WTC11 (cell line): Measurements from ENCODE around the gene C16orf74. TPM values are rescaled to one million over a fixed set of nuclear protein-coding genes. Genes with fewer than 3 reads are reported as not detected.
A peak's percentile ranks its signal among the peaks of the same experiment; 100 is the strongest.

ENCODE experiments used
- ATAC-seq: fragments of 200-7000 bp; cut with Tn5 transposase; 2 replicates; pipeline ENCODE4 v1.10.0; 2021; ENCODE audit warnings: mild to moderate bottlenecking, moderate library complexity
- CTCF ChIA-PET: fragments of 300-600 bp; sonication (Branson Sonifier 250); formaldehyde crosslinking; loops from one replicate; lab custom pipeline; 2021; ENCODE audit warnings: antibody characterized with exemption; lab: Charles Lee
- POLR2A ChIA-PET: fragments of 350-600 bp; sonication (Branson Sonifier 250); formaldehyde crosslinking; loops from one replicate; lab custom pipeline; 2021; ENCODE audit warnings: antibody characterized with exemption; lab: Charles Lee
- DNase-seq: peaks from one replicate; pipeline ENCODE4 v3.0.0; 2021; ENCODE audit warnings: low spot score
- H3K27ac Mint-ChIP-seq: 2 replicates; pipeline ENCODE4 v1.8.0; 2021; ENCODE audit warnings: mixed read lengths
- H3K27me3 Mint-ChIP-seq: 2 replicates; pipeline ENCODE4 v1.8.0; 2021; ENCODE audit warnings: low read depth, mild to moderate bottlenecking, moderate library complexity, mixed read lengths
- H3K36me3 Mint-ChIP-seq: 2 replicates; pipeline ENCODE4 v1.8.0; 2021; ENCODE audit warnings: mixed read lengths
- H3K4me1 Mint-ChIP-seq: 2 replicates; pipeline ENCODE4 v1.8.0; 2022; ENCODE audit warnings: mixed read lengths
- H3K4me3 Mint-ChIP-seq: 2 replicates; pipeline ENCODE4 v1.8.0; 2021; ENCODE audit warnings: mild to moderate bottlenecking, moderate library complexity, mixed read lengths
- H3K9me3 Mint-ChIP-seq: 2 replicates; pipeline ENCODE4 v1.8.0; 2021; ENCODE audit warnings: mixed read lengths
- ATF1 ChIP-seq: sonication (generic); formaldehyde crosslinking; IDR thresholded peaks from 2 replicates; pipeline ENCODE4 v1.8.1; 2023; ENCODE audit warnings: mild to moderate bottlenecking, moderate library complexity, missing genetic modification reagents
- MYBL2 ChIP-seq: sonication (generic); formaldehyde crosslinking; IDR thresholded peaks from 2 replicates; pipeline ENCODE4 v1.8.1; 2023; ENCODE audit warnings: mild to moderate bottlenecking, moderate library complexity, missing genetic modification reagents
- NFE2L1 ChIP-seq: sonication (generic); formaldehyde crosslinking; IDR thresholded peaks from 2 replicates; pipeline ENCODE4 v1.8.1; 2023; ENCODE audit warnings: missing genetic modification reagents
- SMAD4 ChIP-seq: sonication (generic); formaldehyde crosslinking; IDR thresholded peaks from 2 replicates; pipeline ENCODE4 v1.8.0; 2022; ENCODE audit warnings: mild to moderate bottlenecking, missing genetic modification reagents
- SOX15 ChIP-seq: fragments of 250-450 bp; sonication (Bioruptor Pico); IDR thresholded peaks from 2 replicates; pipeline ENCODE4 v1.9.0; 2021; ENCODE audit warnings: mild to moderate bottlenecking
- ZBTB21 ChIP-seq: sonication (generic); formaldehyde crosslinking; IDR thresholded peaks from 2 replicates; pipeline ENCODE4 v1.8.1; 2023; ENCODE audit warnings: mild to moderate bottlenecking, missing genetic modification reagents, borderline replicate concordance
- ZNF121 ChIP-seq: sonication (generic); formaldehyde crosslinking; IDR thresholded peaks from 2 replicates; pipeline ENCODE4 v1.8.0; 2023; ENCODE audit warnings: missing genetic modification reagents
- ZNF138 ChIP-seq: sonication (generic); formaldehyde crosslinking; conservative IDR thresholded peaks from 2 replicates; pipeline ENCODE4 v1.8.1; 2022; ENCODE audit warnings: mild to moderate bottlenecking, moderate library complexity, missing genetic modification reagents
- ZNF219 ChIP-seq: sonication (generic); formaldehyde crosslinking; IDR thresholded peaks from 2 replicates; pipeline ENCODE4 v1.8.0; 2023; ENCODE audit warnings: missing genetic modification reagents, mild to moderate bottlenecking, borderline replicate concordance
- ZNF416 ChIP-seq: fragments of 250-450 bp; sonication (Bioruptor Pico); IDR thresholded peaks from 2 replicates; pipeline ENCODE4 v1.9.0; 2021; ENCODE audit warnings: mild to moderate bottlenecking, inconsistent platforms
- ZNF671 ChIP-seq: fragments of 250-450 bp; sonication (Bioruptor Pico); IDR thresholded peaks from 2 replicates; pipeline ENCODE4 v1.8.0; 2021; ENCODE audit warnings: mild to moderate bottlenecking
- total RNA-seq: library from RNA; stranded (reverse); gene quantifications from 3 replicates; pipeline ENCODE4 v1.2.3, GENCODE V29; 2021
- TF ChIP-seq, protein P1 (sequence below): sonication (generic); formaldehyde crosslinking; IDR thresholded peaks from 2 replicates; pipeline ENCODE4 v1.8.1; 2023; ENCODE audit warnings: mild to moderate bottlenecking, moderate library complexity, missing genetic modification reagents
- TF ChIP-seq, protein P2 (sequence below): fragments of 250-450 bp; sonication (Bioruptor Pico); IDR thresholded peaks from 2 replicates; pipeline ENCODE4 v1.9.0; 2021; ENCODE audit warnings: mild to moderate bottlenecking
- TF ChIP-seq, protein P3 (sequence below): fragments of 250-450 bp; sonication (Bioruptor Pico); IDR thresholded peaks from 2 replicates; pipeline ENCODE4 v1.8.0; 2021; ENCODE audit warnings: mild to moderate bottlenecking
- TF ChIP-seq, protein P4 (sequence below): sonication (generic); formaldehyde crosslinking; IDR thresholded peaks from 2 replicates; pipeline ENCODE4 v1.8.1; 2022; ENCODE audit warnings: missing genetic modification reagents, borderline replicate concordance
- TF ChIP-seq, protein P5 (sequence below): sonication (generic); formaldehyde crosslinking; IDR thresholded peaks from 2 replicates; pipeline ENCODE4 v1.8.1; 2023; ENCODE audit warnings: mild to moderate bottlenecking, missing genetic modification reagents
- TF ChIP-seq, protein P6 (sequence below): sonication (generic); formaldehyde crosslinking; IDR thresholded peaks from 2 replicates; pipeline ENCODE4 v1.8.1; 2023; ENCODE audit warnings: mild to moderate bottlenecking, missing genetic modification reagents
- TF ChIP-seq, protein P7 (sequence below): sonication (generic); formaldehyde crosslinking; conservative IDR thresholded peaks from 2 replicates; pipeline ENCODE4 v1.8.1; 2023; ENCODE audit warnings: mild to moderate bottlenecking, low read depth, missing genetic modification reagents, moderate library complexity
- TF ChIP-seq, protein P8 (sequence below): fragments of 250-450 bp; sonication (Bioruptor Pico); IDR thresholded peaks from 2 replicates; pipeline ENCODE4 v1.9.0; 2021; ENCODE audit warnings: mild to moderate bottlenecking
- TF ChIP-seq, protein P9 (sequence below): sonication (generic); formaldehyde crosslinking; IDR thresholded peaks from 2 replicates; pipeline ENCODE4 v1.8.1; 2022; ENCODE audit warnings: mild to moderate bottlenecking, moderate library complexity, missing genetic modification reagents

C16orf74 gene
- total RNA-seq, 1 experiment from 2014 or later = 8.3 TPM

DNA sequence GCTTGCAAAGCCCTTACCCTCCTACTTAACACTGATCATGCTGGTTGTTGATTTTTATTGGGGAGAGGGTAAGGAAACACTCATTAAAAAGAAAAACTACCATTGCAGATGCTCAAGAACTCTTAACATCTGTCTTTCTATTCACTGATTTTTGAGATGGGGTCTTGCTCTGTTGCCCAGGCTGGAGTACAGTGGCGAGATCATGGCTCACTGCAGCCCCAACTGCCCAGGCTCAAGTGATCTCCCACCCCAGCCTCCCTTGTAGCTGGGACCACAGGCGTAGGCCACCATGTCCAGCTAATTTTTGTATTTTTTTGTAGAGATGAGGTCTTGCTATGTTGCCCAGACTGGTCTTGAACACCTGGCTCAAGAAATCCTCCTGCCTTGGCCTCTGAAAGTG lies 33.9 kb upstream of the C16orf74 start:
- CTCF ChIA-PET = interaction anchor here (0.6 kb wide), 1 partner anchor 34 kb away, joined by 4 read pairs; no protein-coding TSS in a partner anchor
- ATAC-seq (no peak), DNase-seq (no peak)
- Mint-ChIP-seq H3K9me3 (no peaks in the 10 kb centered on the region), H3K27ac (no peak overlapping the region), H3K4me1 (no peaks in the 10 kb centered on the region), H3K27me3 (no peaks in the 10 kb centered on the region), H3K4me3 (no peak overlapping the region), H3K36me3 (peaks cover 49% of the 10 kb centered on the region)
- POLR2A ChIA-PET = no interaction called here
- TF ChIP-seq ATF1 (CRISPR knock-in tag) = no peak
- TF ChIP-seq, protein P1, sequence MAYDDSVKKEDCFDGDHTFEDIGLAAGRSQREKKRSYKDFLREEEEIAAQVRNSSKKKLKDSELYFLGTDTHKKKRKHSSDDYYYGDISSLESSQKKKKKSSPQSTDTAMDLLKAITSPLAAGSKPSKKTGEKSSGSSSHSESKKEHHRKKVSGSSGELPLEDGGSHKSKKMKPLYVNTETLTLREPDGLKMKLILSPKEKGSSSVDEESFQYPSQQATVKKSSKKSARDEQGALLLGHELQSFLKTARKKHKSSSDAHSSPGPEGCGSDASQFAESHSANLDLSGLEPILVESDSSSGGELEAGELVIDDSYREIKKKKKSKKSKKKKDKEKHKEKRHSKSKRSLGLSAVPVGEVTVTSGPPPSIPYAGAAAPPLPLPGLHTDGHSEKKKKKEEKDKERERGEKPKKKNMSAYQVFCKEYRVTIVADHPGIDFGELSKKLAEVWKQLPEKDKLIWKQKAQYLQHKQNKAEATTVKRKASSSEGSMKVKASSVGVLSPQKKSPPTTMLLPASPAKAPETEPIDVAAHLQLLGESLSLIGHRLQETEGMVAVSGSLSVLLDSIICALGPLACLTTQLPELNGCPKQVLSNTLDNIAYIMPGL = no peak
- no peak for TF ChIP-seq ZNF138 (CRISPR knock-in tag)
- TF ChIP-seq, protein P2, sequence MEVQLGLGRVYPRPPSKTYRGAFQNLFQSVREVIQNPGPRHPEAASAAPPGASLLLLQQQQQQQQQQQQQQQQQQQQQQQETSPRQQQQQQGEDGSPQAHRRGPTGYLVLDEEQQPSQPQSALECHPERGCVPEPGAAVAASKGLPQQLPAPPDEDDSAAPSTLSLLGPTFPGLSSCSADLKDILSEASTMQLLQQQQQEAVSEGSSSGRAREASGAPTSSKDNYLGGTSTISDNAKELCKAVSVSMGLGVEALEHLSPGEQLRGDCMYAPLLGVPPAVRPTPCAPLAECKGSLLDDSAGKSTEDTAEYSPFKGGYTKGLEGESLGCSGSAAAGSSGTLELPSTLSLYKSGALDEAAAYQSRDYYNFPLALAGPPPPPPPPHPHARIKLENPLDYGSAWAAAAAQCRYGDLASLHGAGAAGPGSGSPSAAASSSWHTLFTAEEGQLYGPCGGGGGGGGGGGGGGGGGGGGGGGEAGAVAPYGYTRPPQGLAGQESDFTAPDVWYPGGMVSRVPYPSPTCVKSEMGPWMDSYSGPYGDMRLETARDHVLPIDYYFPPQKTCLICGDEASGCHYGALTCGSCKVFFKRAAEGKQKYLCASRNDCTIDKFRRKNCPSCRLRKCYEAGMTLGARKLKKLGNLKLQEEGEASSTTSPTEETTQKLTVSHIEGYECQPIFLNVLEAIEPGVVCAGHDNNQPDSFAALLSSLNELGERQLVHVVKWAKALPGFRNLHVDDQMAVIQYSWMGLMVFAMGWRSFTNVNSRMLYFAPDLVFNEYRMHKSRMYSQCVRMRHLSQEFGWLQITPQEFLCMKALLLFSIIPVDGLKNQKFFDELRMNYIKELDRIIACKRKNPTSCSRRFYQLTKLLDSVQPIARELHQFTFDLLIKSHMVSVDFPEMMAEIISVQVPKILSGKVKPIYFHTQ (CRISPR knock-in tag) = no peak
- TF ChIP-seq NFE2L1 (CRISPR knock-in tag) = no peak
- peak; percentile 85 for TF ChIP-seq ZNF121 (CRISPR knock-in tag)

DNA sequence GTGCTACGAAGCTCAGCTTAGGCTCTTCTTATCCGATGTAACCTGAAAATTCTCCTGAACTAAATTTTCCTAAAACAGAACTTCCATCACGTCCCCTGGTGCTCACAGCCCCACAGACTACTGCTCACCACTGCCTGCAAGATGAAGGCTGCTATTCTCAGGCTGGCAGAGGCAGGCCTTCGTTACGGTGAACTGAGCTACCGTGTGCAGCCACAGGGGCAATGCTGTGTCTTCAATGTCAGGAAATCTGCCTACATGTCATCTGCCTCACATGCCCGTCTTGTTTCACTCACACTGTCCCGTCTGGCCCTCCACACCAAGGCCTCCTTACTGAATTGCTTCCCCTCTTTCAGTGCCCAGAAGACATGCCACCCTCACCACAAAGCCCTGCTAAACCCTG lies 32.5 kb upstream of the C16orf74 start:
- peaks cover 53% of the 10 kb centered on the region for H3K36me3 Mint-ChIP-seq
- H3K4me3 Mint-ChIP-seq = no peak overlapping the region
- no peaks in the 10 kb centered on the region for H3K27me3 Mint-ChIP-seq
- no peaks in the 10 kb centered on the region for H3K4me1 Mint-ChIP-seq
- peak overlapping the region; percentile 82 for H3K27ac Mint-ChIP-seq
- no peaks in the 10 kb centered on the region for H3K9me3 Mint-ChIP-seq
- ATAC-seq (no peak; the same call in 1 of the 2 replicates), DNase-seq (no peak)
- CTCF ChIA-PET = interaction anchor here (0.7 kb wide), 1 partner anchor 12 kb away, joined by 3 read pairs; no protein-coding TSS in a partner anchor
- POLR2A ChIA-PET = no interaction called here
- TF ChIP-seq ZNF416 (CRISPR knock-in tag) = no peak
- no peak for TF ChIP-seq NFE2L1 (CRISPR knock-in tag)
- TF ChIP-seq, protein P3, sequence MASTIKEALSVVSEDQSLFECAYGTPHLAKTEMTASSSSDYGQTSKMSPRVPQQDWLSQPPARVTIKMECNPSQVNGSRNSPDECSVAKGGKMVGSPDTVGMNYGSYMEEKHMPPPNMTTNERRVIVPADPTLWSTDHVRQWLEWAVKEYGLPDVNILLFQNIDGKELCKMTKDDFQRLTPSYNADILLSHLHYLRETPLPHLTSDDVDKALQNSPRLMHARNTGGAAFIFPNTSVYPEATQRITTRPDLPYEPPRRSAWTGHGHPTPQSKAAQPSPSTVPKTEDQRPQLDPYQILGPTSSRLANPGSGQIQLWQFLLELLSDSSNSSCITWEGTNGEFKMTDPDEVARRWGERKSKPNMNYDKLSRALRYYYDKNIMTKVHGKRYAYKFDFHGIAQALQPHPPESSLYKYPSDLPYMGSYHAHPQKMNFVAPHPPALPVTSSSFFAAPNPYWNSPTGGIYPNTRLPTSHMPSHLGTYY (CRISPR knock-in tag) = no peak
- TF ChIP-seq ZNF671 (CRISPR knock-in tag) = no peak
- TF ChIP-seq, protein P4, sequence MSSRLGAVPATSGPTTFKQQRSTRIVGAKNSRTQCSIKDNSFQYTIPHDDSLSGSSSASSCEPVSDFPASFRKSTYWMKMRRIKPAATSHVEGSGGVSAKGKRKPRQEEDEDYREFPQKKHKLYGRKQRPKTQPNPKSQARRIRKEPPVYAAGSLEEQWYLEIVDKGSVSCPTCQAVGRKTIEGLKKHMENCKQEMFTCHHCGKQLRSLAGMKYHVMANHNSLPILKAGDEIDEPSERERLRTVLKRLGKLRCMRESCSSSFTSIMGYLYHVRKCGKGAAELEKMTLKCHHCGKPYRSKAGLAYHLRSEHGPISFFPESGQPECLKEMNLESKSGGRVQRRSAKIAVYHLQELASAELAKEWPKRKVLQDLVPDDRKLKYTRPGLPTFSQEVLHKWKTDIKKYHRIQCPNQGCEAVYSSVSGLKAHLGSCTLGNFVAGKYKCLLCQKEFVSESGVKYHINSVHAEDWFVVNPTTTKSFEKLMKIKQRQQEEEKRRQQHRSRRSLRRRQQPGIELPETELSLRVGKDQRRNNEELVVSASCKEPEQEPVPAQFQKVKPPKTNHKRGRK = no peak
- TF ChIP-seq, protein P5, sequence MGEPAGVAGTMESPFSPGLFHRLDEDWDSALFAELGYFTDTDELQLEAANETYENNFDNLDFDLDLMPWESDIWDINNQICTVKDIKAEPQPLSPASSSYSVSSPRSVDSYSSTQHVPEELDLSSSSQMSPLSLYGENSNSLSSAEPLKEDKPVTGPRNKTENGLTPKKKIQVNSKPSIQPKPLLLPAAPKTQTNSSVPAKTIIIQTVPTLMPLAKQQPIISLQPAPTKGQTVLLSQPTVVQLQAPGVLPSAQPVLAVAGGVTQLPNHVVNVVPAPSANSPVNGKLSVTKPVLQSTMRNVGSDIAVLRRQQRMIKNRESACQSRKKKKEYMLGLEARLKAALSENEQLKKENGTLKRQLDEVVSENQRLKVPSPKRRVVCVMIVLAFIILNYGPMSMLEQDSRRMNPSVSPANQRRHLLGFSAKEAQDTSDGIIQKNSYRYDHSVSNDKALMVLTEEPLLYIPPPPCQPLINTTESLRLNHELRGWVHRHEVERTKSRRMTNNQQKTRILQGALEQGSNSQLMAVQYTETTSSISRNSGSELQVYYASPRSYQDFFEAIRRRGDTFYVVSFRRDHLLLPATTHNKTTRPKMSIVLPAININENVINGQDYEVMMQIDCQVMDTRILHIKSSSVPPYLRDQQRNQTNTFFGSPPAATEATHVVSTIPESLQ (CRISPR knock-in tag) = no peak
- no peak for TF ChIP-seq SOX15 (CRISPR knock-in tag)
- TF ChIP-seq ZNF219 = no peak
- TF ChIP-seq, protein P6, sequence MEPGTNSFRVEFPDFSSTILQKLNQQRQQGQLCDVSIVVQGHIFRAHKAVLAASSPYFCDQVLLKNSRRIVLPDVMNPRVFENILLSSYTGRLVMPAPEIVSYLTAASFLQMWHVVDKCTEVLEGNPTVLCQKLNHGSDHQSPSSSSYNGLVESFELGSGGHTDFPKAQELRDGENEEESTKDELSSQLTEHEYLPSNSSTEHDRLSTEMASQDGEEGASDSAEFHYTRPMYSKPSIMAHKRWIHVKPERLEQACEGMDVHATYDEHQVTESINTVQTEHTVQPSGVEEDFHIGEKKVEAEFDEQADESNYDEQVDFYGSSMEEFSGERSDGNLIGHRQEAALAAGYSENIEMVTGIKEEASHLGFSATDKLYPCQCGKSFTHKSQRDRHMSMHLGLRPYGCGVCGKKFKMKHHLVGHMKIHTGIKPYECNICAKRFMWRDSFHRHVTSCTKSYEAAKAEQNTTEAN (CRISPR knock-in tag) = no peak
- TF ChIP-seq, protein P7, sequence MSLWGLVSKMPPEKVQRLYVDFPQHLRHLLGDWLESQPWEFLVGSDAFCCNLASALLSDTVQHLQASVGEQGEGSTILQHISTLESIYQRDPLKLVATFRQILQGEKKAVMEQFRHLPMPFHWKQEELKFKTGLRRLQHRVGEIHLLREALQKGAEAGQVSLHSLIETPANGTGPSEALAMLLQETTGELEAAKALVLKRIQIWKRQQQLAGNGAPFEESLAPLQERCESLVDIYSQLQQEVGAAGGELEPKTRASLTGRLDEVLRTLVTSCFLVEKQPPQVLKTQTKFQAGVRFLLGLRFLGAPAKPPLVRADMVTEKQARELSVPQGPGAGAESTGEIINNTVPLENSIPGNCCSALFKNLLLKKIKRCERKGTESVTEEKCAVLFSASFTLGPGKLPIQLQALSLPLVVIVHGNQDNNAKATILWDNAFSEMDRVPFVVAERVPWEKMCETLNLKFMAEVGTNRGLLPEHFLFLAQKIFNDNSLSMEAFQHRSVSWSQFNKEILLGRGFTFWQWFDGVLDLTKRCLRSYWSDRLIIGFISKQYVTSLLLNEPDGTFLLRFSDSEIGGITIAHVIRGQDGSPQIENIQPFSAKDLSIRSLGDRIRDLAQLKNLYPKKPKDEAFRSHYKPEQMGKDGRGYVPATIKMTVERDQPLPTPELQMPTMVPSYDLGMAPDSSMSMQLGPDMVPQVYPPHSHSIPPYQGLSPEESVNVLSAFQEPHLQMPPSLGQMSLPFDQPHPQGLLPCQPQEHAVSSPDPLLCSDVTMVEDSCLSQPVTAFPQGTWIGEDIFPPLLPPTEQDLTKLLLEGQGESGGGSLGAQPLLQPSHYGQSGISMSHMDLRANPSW (CRISPR knock-in tag) = no peak
- TF ChIP-seq, protein P8, sequence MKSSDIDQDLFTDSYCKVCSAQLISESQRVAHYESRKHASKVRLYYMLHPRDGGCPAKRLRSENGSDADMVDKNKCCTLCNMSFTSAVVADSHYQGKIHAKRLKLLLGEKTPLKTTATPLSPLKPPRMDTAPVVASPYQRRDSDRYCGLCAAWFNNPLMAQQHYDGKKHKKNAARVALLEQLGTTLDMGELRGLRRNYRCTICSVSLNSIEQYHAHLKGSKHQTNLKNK (CRISPR knock-in tag) = no peak
- TF ChIP-seq SMAD4 (CRISPR knock-in tag) = no peak
- TF ChIP-seq, protein P9, sequence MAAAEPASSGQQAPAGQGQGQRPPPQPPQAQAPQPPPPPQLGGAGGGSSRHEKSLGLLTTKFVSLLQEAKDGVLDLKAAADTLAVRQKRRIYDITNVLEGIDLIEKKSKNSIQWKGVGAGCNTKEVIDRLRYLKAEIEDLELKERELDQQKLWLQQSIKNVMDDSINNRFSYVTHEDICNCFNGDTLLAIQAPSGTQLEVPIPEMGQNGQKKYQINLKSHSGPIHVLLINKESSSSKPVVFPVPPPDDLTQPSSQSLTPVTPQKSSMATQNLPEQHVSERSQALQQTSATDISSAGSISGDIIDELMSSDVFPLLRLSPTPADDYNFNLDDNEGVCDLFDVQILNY (CRISPR knock-in tag) = no peak
- TF ChIP-seq MYBL2 = no peak
- TF ChIP-seq ZBTB21 (CRISPR knock-in tag) = no peak
